Superior temporal gyrus (tissue), 1 donor: ENCODE results near the gene SFXN4.
A peak's percentile ranks its signal among the peaks of the same experiment; 100 is the strongest.
"Not testable (repeated sequence)": the region's sequence is repeated elsewhere in the genome, so short reads cannot be mapped to it uniquely, and the experiment has no call there.

Experiments
- DNase-seq: peaks from one replicate; pipeline ENCODE4 v3.0.0-alpha.2; 2016; ENCODE audit errors: extremely low spot score

SFXN4 gene

DNA sequence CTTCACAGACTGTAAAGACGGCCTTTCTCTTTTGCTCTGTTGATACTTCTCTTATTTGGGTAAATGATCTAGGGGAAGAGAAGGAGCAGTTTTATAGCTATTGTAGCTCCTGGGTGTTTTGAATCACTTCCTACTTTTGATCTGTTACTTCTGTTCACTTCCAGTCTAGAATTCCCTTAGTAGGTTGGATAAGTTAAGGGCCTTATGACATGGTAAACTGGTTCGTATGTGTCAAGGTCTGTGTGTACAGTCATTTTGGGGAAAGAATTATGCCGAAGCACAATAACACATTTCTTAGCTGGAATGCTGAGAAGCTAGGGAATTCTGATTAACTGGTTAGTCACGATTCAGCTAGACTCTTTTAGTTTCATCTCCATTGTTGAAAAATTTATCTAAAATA is 53.5 kb downstream of the SFXN4 start:
- no peak for DNase-seq

DNA sequence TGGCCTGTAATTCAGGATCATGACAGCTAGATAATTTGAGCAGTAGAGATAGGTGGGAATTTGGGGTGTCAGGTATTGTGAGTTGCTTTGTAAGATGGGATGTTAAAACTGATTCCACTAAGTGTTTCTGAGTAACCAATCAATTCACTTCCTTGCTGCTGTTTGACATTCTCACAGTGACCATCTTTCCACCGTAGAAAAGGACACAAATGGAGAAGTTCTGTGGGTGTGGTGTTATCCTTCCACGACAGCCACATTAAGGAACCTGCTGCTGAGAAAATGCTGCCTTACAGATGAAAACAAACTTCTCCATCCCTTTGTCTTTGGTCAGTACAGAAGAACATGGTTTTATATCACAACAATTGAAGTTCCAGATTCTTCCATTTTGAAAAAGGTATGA is 57.7 kb downstream of the SFXN4 start:
- not testable (repeated sequence) for DNase-seq

DNA sequence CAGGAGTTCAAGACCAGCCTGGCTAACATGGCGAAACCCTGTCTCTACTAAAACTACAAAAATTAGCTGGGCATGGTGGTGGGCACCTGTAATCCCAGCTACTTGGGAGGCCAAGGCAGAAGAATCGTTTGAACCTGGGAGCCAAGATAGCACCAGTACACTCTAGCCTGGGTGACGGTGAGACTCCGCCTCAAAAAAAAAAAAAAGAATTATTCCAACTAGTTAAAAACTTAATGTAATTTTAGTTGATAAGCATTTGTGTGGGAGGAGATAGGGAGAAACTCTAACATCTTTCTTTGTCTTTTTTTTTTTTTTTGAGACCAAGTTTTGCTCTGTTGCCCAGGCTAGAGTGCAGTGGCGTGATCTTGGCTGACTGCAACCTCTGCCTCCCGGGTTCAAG is 58.4 kb downstream of the SFXN4 start:
- not testable (repeated sequence) for DNase-seq

GRCh38 chr10:119105899-119106298 is 59.6 kb downstream of the SFXN4 start:
- not testable (repeated sequence) for DNase-seq

GRCh38 chr10:119105155-119105554 is 60.4 kb downstream of the SFXN4 start:
- no peak for DNase-seq

GRCh38 chr10:119104654-119105015 is 60.9 kb downstream of the SFXN4 start:
- peak; percentile 22 for DNase-seq

- DNase-seq, result peak; percentile 63
Measured at GRCh38 chr10:119103903-119104653, 61.4 kb downstream of the SFXN4 start, which contains the start of gene DENND10. TSS of gene DENND10 (plus strand) at chr10:119104113. CDS start at chr10:119104143, 30 bp downstream.

DNA sequence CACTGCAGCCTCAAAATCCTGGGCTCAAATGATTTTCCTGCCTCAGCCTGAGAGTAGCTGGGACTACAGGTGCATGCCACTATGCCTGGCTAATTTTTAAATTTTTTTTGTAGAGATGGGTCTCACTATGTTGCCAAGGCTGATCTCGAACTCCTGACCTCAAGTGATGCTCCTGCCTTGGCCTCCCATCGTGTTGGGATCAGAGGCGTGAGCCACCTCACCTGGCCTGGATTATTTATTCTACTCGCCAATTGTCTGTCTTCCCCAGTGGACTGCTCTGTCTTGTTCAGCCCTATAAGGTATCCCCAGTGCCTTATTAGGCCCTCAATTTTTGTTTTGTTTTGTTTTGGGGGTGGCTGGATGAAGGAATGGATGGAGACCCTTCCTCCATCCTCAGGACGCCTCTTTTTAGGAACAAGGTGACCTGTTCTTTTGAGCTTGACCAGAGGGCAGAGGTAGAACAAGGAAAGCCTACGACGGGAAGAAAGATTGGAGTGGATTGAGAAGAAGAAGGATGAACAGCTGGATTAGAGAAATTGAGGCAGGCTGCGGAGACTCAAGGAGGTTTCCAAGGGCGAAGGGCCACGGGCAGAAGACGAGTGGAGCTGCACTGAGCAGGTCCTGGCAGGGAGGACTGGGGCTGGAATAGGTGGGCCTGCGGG is 62.1 kb downstream of the SFXN4 start:
- DNase-seq, result no peak

GRCh38 chr10:119101366-119102098 is 64.0 kb downstream of the SFXN4 start:
- no peak for DNase-seq

DNA sequence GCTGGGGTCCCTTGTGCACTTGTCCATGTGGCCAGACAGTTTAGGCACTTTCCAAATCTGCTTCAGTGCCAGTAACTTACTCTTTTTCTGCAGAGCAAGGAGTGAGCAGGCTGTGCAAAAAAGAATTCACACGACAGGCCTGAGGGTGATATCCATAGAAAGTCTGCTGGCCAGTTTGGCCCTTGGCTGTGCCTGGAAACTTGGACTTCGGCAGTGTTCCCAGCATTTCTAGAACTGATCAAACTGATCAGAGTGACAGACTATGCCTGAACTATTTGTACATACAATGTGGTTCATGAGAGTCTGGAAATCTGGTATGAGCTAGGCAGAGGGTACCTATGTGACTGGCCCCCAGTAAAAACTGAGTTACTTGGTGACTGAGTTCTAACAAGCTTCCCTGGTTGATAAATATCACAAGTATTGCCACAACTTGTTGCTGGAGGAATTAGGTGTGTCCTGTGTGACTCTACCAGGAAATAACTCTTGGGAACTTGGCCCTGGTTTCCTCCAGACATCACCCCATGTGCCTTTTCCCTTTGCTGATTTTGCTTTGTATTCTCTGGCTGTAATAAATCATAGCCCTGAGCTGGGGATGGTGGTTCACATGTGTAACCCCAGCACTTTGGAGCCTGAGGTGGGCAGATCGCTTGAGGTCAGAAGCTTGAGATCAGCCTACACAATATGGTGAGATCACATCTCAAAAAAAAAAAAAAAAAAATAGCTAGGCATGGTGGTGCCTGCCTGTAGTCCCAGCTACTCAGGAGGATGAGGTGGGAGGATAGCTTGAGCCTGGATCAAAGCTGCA is 64.9 kb downstream of the SFXN4 start:
- DNase-seq, result no peak

DNA sequence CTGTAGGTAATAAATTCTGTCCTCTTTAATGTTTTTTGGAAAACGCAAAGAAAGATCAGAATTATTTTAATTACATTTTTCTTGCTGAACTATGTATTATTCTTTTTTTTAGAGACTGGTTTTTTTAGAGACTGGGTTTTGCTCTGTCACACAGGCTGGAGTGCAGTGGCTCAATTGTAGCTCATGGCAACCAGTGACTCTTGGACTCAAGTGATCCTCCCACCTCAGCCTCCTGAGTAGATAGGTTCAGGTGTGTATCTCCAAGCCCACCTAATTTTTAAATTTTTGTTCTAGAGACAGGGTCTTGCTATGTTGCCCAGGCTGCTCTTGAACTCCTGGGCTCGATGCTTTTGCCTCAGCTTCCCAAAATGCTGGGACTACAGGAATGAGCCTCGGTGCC is 66.9 kb downstream of the SFXN4 start:
- DNase-seq, result no peak

- DNase-seq, result not testable (repeated sequence)
Measured at GRCh38 chr10:119096641-119097415, 68.7 kb downstream of the SFXN4 start.

DNA sequence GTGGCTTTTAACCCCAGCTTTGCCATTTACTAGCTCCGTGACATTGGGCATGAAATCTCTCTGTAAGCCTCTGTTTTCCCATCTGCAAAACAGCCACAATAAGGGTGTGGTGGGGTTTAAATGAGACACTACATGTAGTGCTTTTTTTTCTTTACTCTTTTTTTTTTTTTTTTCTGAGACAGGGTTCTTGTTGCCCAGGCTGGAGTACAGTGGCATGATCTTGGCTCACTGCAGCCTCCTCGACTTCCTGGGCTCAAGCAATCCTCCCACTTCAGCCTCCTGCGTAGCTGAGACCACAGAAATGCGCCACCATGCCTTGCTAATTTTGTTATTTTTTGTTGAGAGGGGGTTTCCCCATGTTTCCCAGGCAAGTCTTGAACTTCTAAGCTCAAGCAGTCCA is 69.9 kb downstream of the SFXN4 start:
- DNase-seq, result no peak

DNA sequence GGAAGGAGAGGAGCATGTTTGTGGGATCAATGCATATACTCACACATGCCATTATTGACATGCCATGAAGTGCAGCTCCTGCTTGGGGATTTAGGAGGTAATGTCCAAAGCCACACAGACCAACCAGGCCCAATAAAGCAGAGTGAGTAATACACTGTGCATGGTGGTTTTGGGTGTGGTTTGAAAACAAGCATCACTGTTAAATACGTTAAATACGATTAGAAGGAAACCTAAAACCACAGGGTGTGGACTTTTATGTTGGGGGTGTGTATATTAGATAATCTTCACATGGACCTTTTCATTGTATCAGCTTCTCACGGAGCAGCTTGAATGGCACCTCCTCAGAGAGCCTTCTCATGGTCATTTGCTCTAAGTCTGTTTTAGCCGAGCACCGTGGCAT is 74.5 kb downstream of the SFXN4 start:
- DNase-seq, result no peak
